H1 (cell line): ENCODE results near the gene ZNF189. TPM values are rescaled to one million over a fixed set of nuclear protein-coding genes. Genes with fewer than 3 reads are reported as not detected.

Source experiments
- EP300 ChIP-seq, 2 experiments: IDR thresholded peaks; 1 replicate in 1 of 2; 2 replicates in 1 of 2; pipeline ENCODE4 v1.6.1; 2011 to 2012; ENCODE audit warnings: low read depth in 2 of 2, low read length in 2 of 2, mild to moderate bottlenecking in 2 of 2, borderline replicate concordance in 1 of 2, inconsistent platforms in 1 of 2, moderate library complexity in 1 of 2
- FOSL1 ChIP-seq: IDR thresholded peaks from 2 replicates; pipeline ENCODE4 v1.6.1; 2011; ENCODE audit warnings: mild to moderate bottlenecking, low read depth, low read length, moderate library complexity; ENCODE audit not compliant: insufficient read depth
- TAF7 ChIP-seq: optimal IDR thresholded peaks from 2 replicates; pipeline ENCODE3; 2011; ENCODE audit warnings: low read depth, mild to moderate bottlenecking, inconsistent platforms, low read length, moderate library complexity, borderline replicate concordance
- TBP ChIP-seq: IDR thresholded peaks from 2 replicates; pipeline ENCODE4 v1.6.1; 2011; ENCODE audit warnings: low read depth, low read length, improper control_type of control experiment
- polyA plus RNA-seq, 7 experiments: library from polyadenylated mRNA; depleted of rRNA in 3 of 7; stranded (reverse) in 5 of 7; unstranded in 2 of 7; fragments of >200 nt in 5 of 7; fragments of 200-250 nt in 2 of 7; gene quantifications; 1 replicate in 5 of 7; 2 replicates in 1 of 7; 4 replicates in 1 of 7; pipeline versions ENCODE4 v1.2.1 to v1.2.3, GENCODE V29; 2011 to 2013; ENCODE audit warnings: missing spikeins in 2 of 7, mixed read lengths in 2 of 7
- total RNA-seq: library from RNA; stranded (reverse); fragmentation: NEBNext Ultra II Directional; extraction: Animal tissue kit (Norgen Biotek cat#: 25700); gene quantifications from 2 replicates; pipeline ENCODE4 v1.2.1, GENCODE V29; 2021
- TF ChIP-seq, protein P1 (sequence below): IDR thresholded peaks from 2 replicates; pipeline ENCODE4 v1.6.1; 2012; ENCODE audit warnings: inconsistent platforms
- TF ChIP-seq, protein P2 (sequence below): IDR thresholded peaks from 2 replicates; pipeline ENCODE4 v1.6.1; 2011; ENCODE audit warnings: low read length, improper control_type of control experiment

ZNF189 gene
- total and polyA plus RNA-seq, 2 of the 8 experiments (the other 6 are each of a cell fraction or from before 2014, with no cell fraction given): 1.9 to 12.3 TPM

DNA sequence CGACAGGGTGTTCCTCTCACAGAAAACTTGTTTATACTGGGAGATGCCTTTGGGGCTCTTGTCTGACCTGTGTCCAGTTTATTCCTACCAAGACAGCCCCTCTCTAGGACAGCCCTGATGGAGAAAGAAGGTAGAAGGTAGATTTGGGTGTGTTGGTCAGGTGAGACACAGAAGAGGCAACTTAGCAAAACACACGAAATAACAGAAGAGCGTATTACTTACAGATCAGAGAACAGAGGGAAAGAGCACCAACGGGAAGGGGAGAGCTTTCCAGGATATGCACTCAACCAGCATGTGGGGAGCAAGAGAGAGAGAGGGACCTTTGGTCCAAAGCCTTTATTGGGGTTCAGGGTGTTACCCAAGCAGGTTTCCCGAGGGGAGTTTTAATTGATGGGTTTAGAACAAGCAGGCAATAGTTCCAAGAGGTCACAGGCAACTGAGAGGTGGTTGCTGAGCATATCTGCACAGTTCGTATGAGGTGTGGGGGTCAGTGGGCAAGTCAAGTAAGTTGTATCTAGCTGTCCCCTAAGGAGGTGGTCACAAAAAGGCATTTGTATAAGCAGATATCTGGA, 45.7 kb upstream of the ZNF189 start (continued):
- TF ChIP-seq EP300 (IDR thresholded peaks at IDR 0.05; ENCODE audit: borderline replicate concordance in 1 of 2, low read depth in 2 of 2, low read length in 2 of 2) (no peak), TAF7 (no peak), TBP (no peak), FOSL1 (no peak)
- TF ChIP-seq, protein P1, sequence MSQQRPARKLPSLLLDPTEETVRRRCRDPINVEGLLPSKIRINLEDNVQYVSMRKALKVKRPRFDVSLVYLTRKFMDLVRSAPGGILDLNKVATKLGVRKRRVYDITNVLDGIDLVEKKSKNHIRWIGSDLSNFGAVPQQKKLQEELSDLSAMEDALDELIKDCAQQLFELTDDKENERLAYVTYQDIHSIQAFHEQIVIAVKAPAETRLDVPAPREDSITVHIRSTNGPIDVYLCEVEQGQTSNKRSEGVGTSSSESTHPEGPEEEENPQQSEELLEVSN: no peak
- TF ChIP-seq, protein P2, sequence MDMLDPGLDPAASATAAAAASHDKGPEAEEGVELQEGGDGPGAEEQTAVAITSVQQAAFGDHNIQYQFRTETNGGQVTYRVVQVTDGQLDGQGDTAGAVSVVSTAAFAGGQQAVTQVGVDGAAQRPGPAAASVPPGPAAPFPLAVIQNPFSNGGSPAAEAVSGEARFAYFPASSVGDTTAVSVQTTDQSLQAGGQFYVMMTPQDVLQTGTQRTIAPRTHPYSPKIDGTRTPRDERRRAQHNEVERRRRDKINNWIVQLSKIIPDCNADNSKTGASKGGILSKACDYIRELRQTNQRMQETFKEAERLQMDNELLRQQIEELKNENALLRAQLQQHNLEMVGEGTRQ: no peak
